Stimulated activated CD4-positive, alpha-beta T cell treated with anti-CD3 and anti-CD28 coated beads, Interleukin-2, amount 100 ng/mL, for 48 hours (primary cell): ENCODE results near the gene CLEC2L.

Source experiments
- DNase-seq, 2 donors: peaks; one replicate each; pipeline ENCODE4 v3.0.0-alpha.2; 2020

Gene CLEC2L

DNA sequence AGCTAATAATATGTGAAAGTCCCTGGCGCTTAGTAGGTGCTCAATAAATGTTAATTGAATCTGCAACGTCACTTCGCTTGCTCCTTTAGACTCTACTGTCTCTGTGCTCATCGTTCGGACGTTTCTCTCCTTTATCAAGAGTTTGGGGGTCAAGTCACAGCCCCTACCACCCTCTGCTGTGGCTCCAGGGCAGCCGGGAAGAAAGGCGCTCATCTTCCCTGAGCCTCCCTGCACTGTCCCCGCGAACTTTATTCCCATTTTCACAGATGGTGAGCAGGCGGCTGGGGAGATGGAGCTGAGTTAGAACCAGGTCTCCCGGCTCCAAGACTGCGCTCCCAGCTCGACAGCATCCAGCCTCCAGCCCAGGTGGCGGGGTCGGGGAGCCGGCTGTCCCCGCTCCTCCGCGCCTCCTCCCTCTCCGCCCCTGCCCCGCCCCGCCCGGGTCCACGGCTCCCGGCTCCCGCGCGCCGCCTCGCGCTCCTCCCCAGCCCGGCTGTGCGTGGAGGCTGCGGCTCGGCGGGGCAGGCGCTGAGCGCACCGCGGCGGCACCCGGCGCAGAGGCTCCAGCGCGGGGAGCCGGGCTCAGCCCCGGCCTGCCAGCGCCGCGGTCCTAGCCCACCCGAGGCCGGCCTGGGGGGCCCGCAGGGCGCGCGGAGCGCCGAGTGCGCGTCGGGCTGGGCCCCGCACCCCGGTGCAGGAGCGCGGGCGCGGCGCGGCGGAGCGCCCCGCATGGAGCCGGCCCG is at the start of gene CLEC2L:
TSS of gene CLEC2L (plus strand) at position 487 of the 743 bp plus-strand sequence. CDS start at position 730, 243 bp downstream.
- peak in 1 of 2 donors; percentile 13 for DNase-seq

DNA sequence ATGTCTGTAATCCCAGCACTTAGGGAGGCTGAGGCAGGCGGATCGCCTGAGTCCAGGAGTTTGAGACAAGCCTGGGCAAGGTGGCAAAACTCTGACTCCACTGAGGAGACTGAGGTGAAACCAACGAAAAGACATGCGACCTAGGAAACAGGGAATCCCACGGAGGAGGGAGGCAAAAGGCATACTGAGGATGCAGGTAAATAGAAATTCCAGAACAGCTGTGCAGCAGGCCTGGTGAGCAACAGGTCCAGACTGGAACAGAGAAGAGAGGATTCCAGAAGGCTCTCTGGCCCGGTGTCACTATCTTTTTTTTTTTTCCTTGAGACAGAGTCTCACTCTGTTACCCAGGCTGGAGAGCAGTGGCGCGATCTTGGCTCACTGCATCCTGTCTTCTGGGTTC is 47.3 kb upstream of the CLEC2L start:
- no peak for DNase-seq

DNA sequence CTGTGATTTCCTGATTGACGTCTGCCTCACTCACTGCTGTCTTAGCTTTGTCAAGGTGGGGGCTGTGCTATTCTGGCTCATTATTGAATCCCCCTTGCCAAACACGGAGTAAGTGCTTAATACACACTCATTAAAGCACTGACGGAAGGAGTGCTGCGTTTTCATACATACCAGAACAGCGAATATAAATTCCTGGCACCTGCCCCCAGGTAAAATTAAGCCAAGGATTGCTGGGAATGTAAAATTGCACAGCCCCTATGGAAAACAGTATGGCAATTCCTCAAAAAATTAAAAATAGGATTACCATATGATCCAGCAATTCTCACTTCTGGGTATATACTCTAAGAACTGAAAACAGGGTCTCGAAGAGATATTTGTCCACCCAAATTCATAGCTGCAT is 46.6 kb upstream of the CLEC2L start:
- no peak for DNase-seq

DNA sequence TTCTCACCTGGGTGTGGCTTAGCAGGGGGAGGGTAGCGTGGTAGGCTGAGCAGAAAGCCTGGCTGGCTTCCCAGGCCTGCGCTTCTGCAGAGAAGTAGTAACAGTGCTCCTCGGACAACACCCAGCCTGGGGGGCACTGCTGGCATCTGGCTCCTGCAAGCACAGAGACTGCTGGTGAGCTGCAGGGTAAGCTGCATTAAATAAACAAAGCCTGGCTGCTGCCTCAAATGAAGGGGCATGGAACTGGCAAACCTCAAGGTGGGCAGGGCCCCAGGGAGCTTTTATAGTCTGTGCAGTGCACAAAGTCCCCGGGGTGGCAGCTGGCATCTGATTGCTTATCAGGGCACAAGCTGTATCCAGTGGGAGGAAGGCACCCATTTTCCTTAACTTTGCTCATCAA is 43.9 kb upstream of the CLEC2L start:
- no peak for DNase-seq

DNA sequence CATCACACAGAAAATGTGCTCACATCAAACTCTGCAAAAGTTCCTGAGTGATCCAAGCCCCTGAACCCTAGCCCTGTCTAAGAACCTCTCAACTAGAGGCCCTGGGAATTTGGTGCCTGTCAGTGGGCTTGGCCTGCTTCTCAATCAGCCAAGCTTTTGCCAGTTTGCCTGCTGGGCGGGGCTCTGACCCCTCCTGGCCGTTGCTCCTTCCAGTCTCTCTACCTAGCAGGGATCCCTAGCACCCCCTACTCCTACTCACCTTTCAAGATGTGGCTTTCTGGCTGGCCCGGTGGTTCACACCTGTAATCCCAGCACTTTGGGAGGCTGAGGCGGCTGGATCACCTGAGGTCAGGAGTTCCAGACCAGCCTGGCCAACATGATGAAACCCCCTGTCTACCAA is 42.1 kb upstream of the CLEC2L start:
- DNase-seq: no peak

DNA sequence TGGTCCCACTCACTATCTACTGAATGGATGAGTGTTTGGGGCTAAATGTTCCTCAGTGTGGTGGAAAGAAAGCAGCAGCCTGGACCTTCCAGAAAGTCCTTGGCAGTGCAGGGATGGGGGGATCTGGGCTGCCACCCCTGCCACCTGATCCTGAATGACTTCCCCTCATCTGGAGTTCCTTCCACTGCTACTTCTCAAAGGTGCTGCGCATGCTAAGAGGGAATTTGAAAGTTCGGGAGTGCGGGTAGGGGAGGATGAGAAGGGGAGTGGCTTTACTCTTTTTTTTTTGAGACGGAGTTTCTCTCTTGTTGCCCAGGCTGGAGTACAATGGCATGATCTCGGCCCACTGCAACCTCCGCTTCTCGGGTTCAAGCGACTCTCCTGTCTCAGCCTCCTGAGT is 41.4 kb upstream of the CLEC2L start:
- no peak for DNase-seq

DNA sequence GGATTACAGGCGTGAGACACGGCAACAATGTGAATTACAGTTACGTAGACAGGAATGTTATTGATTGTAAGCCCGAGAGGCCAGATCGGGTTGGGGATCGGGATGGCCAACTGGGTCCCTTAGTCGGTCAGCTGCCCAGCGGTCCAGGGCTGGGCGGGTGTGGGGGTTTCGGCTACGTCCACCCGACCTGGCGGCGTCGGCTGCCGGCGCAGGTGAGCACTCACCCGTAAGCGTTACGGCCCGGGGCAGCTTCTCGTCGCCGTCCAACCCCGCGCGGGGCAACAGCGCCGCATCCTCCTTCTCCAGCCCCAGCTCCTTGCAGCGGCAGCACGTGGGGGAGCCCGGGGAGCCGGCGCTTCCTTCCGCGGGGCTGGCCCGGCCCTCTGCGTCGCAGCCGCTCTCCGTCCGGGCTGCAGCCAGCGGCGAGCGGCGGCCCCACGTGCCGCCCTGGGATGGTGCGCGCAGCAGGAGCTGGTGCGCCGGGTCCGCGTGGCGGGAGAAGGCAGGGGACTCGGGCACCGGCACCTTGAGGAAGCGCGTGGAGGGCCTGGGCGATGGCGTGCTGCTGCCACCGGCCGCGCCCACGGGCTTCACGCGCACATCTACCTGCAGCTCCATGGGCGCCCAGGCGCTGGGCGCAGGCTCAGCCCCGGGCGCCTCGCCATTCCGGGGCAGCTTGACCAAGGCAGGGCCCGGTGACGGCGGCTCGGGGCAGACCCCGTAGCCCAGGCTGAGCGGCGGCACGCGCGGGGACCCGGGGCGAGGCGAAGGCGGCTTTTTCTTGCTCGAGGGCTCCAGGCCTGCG is 40.6 kb upstream of the CLEC2L start:
- DNase-seq: peak in 1 of 2 donors; percentile 7

DNA sequence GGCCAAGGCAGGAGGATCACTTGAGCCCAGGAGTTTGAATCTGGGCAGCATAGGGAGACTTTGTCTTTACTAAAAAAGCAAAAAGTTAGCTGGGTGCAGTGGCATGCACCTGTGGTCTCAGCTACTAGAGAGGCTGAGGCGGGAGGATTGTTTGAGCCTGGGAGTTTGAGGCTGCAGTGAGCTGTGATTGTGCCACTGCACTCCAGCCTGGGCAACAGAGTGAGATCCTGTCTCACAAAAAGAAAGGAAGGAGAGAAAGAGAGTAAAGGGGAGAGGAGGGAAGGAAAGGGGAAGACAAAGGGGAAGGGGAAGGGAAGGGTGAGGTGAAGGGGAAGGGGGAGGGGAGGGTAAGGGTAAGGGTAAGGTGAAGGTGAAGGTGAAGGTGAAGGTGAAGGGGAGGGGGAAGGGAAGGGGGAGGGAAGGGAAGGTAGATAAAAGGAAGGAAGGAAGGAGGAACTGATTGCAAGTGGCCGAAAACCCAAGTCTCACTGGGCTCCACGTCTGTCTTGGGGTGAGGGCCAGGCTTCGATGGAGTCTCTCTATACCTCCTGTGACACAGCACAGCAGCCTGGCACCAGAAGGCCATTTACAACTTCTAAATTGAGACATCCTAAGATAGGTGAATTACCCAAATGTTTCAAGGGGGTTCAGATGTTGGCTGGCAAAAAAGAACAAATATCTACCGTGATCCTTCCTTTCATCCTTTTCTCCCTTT is 36.0 kb upstream of the CLEC2L start:
- DNase-seq: no peak

DNA sequence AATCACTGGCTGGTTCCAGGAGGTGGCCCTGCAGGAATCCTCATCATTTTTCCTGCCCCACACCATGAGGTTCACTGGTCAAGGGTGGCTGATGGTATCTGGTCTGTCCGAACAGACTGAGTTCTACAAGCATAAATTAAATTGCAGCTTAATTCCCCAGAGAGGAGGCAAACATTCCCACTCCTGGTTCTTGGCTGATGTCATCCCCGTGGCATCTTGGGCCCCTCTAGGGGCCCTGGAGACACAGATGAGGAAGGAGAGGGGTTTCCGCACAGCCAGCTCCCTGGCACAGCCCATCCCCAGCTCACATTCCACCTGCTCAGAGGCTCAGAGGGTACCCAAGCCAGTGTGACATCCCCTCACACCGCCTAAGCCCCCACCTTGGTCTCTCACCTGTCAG is 34.7 kb upstream of the CLEC2L start:
- DNase-seq: no peak

DNA sequence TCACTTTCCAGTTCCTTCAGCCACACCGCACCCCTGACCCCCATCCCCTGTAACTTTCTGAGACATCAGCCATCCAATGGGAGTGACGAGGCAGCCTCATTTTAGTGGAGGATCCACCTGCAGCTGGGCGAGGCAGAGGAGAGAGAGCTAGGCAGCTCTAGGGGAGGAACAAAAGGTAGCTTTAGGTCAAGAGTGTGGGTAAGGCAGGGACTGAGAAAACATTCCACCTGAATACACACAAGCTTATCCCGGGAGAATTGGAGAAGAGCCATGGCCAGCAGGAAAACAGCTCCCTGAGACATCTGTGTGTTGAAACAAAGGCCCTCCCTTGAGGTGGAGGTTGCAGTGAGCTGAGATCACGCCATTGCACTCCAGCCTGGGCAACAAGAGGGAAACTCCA is 33.4 kb upstream of the CLEC2L start:
- DNase-seq: no peak

DNA sequence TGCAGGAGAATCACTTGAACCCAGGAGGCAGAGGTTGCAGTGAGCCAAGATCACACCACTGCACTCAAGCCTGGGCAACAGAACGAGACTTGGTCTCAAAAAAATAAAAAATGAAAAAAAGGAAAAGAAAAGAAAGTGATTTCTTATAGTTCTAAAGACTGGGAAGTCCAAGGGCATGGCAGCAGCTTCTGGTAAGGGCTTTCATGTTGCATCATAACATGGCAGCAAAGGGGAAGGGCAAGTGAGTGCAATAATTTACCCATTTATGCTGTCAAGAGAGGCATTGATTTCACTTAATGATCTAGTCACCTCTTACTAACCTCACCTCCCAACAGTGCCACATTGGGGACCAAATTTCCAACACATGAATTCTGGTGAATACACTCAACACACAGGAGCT is 31.2 kb upstream of the CLEC2L start:
- no peak for DNase-seq

DNA sequence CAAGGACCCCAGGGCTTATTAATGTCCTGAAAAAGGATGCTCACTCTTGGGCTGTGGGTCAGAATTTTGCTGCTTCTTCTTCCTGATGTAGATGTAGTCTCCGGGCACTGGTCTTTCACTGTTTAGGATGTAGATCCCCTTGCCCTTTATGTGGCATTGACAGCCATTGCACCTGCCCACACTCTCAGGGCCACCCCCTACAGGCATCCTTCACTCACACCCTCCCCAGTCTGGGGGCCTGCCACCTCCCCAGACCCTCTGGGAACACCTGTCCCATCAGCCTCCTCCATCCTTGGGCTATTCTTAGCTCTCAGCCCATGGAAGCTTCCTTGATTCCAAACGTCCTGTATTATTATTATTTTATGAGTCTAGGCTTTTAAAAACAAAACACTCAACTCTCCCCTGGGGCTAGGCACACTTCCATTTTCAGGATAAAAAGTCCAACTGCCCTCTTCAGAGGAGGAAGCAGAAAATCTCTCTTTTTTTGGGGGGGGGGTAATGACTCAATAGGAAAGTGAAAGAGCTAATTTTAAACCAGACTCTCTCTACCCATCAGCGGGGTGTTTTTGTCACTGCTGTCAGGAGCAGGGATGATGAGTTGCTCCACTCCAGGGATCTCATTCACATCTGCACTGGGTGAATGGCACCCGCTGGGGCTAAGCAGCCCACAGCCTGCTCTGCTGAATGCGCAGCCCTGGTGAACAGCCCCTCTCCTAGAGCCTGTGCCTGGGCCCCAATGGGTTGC is 28.5 kb upstream of the CLEC2L start:
- DNase-seq: no peak

DNA sequence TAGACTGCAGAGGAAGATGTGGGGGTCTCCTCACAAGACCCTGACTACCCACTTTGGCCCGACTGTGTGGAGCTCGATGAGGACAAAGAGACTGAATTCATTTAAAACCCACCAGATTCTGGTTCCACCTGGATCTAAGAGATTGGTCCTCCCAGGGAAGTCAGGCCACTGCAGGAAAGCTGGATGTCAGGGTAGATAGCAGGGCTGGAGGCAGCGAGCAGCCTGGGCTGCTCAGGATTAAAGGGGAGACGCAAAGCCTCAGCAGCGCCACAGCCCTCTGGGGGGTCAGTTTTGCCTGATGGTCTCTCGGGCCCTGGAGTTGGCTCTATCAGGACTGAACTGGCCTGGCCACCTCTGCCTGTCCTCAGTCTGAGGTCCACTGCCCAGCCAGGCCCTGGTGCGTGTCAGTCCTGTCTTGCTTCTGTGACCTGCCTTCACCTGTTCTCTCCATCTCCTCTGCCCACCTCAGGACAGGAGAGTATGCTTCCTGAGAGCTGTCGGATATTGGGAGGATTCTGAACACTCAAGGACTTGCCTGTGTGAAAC is 27.8 kb upstream of the CLEC2L start:
- no peak for DNase-seq

DNA sequence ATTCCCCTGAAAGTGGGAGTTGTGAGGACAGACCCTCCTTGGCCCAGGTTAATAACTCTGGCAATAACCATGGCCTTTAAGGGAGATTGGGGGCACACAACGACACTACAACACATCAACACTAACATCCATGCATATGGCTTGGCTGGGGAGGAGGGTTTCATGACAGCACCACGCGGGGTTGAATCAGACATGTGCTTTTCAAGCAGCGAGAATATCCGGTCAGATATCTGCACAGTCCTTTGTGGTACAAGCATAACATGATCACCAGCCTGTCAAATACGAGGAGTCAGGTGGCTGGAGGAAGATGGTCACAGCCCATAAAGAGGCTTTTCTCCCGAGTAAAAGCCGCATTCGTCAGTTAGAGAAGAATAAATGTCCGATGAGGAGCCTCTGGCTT is 27.0 kb upstream of the CLEC2L start:
- DNase-seq: no peak

DNA sequence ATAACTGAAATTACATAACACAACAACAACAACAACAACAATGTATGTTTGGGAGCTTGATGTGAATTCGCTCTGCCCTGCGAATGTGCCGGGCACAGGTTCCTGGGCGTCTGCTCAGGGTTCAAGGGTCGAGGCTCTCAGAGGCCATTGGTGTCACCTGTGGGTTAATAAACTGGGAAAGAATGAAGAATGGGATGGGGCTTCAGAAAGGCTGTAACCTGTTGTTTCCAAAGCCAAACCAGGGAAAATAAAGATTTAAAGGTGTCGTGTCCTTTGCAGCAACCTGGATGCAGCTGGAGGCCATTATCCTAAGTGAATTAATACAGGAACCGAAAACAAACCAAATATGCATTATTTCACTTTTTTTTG is 22.7 kb upstream of the CLEC2L start:
- DNase-seq: no peak

DNA sequence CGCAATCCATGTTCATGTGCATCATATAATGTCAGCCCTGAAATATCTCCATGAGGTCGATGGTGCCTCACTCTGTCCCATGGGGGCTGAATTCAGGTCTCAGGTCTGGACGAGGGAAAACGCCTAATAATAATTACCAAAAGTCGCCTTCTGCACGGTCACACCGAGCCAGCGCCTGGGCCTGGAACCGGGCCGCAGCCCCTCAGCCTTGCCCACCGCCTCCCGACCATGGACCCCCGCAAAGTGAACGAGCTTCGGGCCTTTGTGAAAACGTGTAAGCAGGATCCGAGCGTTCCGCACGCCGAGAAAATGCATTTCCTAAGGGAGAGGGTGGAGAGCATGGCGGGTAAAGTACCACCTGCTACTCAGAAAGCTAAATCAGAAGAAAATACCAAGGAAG is 21.3 kb upstream of the CLEC2L start:
- DNase-seq: no peak

DNA sequence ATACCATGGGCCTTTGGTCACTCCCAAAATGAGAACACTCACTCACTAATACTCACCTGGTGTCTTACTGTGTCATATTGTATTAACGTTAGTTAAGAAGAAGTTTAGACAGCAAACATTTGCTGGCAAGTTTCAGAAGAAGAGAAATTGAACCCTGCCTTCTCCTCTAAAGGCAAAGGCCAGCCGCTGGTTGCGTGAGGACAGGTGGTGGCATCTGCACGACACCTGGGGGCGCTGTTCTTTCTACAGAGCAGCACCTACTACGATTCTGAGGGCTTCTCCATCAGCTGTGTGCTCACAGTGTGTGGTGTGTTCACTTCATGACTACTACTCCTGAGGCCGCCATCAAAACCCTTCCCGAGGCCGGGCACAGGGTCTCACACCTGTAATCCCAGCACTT is 17.9 kb upstream of the CLEC2L start:
- DNase-seq: no peak

DNA sequence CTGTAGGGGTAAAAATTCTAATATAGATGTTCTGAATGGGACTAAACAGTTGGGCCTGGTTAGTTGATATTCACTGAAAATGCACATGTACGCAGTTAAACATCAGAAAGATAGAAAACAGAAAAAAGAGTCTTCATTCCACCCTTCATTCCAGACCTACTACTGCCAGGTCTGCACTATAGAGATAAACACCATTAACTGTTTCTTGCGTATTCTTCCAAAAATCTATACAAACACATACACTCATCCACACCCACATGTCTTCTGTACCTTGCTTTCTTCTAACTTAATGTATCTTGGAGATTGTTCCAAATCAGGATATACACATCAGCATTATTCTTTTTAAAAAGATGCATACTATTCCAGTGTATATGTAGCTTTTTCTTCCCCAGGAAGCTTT is 13.9 kb upstream of the CLEC2L start:
- DNase-seq: no peak

DNA sequence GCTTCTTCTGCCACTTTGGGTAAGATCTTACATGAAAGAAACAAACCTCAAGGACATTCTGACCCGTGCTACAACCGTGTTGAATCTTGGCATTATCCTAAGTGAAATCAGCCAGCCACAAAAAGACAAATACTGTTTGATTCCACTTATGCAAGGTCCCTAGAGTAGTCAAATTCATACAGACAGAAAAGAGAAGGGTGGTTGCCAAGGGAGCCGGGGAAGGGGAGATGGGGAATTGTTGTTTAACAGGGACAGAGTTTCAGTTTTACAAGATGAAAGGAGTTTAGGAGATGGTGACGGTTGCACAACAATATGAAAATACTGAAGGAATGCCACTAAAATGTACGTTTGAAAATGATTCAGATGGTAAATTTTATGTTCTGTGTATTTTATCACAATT is 12.2 kb upstream of the CLEC2L start:
- no peak for DNase-seq

DNA sequence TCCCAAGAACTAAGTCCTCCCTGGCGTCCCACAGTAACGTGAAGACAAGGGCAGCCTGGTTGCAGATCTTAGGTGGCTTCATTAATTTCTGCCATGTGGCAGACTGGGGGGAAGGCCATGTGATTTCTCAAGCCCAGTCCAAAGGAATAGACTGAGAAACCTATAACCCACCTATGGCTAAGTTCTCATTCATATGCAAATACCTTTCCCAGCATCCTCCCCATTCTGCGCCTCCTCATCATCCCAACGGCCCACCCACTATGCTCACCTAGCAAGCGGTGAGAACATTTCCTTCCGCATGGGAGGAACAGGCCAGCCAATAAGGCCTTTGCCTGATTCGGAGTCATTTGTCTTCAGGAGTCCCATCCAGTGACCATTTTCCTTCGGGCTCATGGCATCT is 8.2 kb upstream of the CLEC2L start:
- no peak for DNase-seq

DNA sequence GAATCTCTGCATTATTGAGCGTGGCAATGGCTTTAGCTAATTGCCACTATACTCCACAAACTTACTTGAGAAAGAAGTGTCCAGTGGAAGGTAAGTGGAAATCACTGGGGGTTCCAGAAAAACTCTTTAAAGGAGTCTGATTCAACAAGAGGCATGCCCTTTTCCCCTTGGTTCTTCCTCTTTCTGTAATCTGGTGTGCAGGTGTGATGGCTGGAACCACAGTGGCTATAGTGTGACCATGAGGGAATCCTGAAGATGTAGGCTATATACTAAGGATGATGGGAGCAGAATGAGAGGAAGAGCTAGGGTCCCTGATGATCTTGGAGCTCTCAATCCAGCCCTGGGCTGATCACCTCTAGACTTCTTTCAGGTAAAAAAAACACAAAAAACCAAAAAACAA is 2.0 kb upstream of the CLEC2L start:
- no peak for DNase-seq

DNA sequence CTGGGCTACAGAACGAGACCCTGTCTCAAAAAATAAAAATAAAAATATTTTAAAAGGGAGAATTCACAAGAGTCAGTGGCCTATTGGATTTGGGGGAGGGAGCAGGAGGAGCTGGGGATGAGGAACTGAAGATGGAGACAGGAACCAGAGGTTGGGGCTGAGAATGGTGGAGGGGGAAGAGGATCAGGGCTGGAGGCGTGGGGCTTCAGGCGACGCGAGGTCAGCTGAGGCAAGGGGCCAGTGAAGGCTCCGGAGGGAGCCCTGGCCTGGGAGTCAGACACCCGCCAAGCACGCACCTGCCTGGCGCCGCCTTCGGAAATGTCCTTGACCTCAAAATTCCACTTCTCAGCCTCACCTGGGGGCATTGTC is 671 bp upstream of the CLEC2L start:
- DNase-seq: no peak
